ENCODE data around the gene NDUFB2. TPM values are rescaled to one million over a fixed set of nuclear protein-coding genes. Genes with fewer than 3 reads are reported as not detected.

Gene NDUFB2
- 271 to 384 TPM (median 286 TPM) in 5 replicates for total RNA-seq (2022; extraction: Qiagen RNA extraction)

DNA sequence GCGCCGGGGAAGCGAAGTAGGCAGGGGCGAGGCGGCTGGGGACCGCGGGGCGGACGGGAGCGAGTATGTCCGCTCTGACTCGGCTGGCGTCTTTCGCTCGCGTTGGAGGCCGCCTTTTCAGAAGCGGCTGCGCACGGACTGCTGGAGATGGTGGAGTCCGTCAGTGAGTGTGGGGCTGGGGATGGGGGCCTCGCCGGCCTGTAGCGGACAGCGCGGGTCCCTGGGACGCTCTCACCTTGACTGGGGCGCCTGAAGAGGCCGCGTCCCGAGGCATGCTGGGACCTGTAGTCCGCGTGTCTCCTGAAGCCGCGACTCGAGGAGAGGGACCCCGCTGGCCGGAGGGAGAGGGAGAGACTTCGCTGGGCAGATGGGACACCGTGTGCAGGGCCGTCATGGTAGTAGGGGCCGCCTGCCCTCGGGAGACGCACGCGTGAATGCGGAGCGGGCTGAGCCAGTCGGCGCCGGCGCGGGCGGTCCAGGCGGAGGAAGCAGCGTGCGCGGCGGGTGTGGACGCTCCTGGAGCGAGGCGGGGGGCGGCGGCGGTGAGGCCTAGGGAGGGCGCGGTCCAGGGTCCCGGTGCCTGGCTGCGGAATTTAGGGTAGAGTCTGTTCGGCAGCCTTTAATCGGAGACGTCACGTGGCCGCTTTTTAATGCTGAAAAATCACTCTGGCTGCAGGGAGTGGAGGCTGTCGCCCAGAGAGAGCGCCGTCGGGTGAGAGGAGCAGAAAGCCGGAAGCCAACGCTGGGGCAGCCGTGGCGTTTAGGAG lies at the start of gene NDUFB2:
TSS of gene NDUFB2 (plus strand) at position 29 of the 767 bp plus-strand sequence. CDS start at position 66, 37 bp downstream.

DNA sequence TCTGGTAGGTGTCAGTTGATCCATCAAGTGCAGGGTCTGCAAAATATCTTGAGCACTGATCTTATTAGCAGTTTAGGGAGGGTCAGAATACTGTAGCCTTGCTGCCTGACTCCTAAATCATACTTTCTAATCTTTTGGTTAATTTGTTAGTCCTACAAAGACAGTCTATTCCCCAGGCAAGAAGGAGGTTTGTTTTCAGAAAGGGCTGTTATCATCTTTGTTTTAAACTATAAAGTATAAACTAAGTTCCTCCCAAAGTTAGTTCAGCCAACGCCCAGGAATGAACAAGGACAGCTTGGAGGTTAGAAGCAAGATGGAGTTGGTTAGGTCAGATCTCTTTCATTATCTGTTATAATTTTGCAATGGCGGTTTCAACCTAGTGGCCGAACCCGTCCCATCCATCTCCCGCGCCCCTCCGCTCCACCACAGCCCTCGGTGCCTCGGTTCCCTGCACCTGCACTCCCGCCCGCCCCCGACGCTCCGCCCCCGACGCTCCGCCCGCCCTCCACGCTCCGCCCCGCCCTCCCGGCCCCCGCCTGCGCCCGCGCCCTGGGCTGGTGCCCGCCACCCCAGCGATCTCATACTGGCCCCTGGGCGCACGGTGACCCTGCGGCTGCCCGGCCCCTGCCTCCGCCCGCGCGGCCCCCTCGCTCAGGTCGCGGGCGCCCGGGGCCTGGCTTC lies 24.0 kb upstream of the NDUFB2 start, which contains the start of gene ADCK2:
TSS of gene ADCK2 (plus strand) at position 564 of the 681 bp plus-strand sequence. CDS start 386 bp downstream, outside the sequence.

Other genes with a start within 250 kb of the NDUFB2 start
- 64.5 to 72.1 TPM (median 67.4 TPM) in 5 replicates for gene MKRN1, start 217.2 kb upstream of the NDUFB2 start, total RNA-seq (2022; extraction: Qiagen RNA extraction)
- 0.59 to 1.1 TPM (median 0.78 TPM) in 5 replicates for gene DENND2A, start 55.9 kb upstream of the NDUFB2 start, total RNA-seq (2022; extraction: Qiagen RNA extraction)
- gene ADCK2, start 23.8 kb upstream of the NDUFB2 start, total RNA-seq (2022; extraction: Qiagen RNA extraction) = 16.6 to 23.7 TPM (median 20.9 TPM) in 5 replicates
- gene BRAF, start 228.2 kb downstream of the NDUFB2 start, total RNA-seq (2022; extraction: Qiagen RNA extraction) = 3.6 to 9.0 TPM (median 6.8 TPM) in 5 replicates